HG03095 (cell line): ENCODE data around the gene TIMMDC1.
"Not testable (repeated sequence)": the region's sequence is repeated elsewhere in the genome, so short reads cannot be mapped to it uniquely, and the experiment has no call there.

Experiments used
- ATAC-seq: cut with Tn5 transposase; IDR thresholded peaks from one replicate; pipeline ENCODE4 v1.9.1; 2021; ENCODE audit warnings: moderate library complexity; ENCODE audit not compliant: unreplicated experiment

The TIMMDC1 gene

DNA sequence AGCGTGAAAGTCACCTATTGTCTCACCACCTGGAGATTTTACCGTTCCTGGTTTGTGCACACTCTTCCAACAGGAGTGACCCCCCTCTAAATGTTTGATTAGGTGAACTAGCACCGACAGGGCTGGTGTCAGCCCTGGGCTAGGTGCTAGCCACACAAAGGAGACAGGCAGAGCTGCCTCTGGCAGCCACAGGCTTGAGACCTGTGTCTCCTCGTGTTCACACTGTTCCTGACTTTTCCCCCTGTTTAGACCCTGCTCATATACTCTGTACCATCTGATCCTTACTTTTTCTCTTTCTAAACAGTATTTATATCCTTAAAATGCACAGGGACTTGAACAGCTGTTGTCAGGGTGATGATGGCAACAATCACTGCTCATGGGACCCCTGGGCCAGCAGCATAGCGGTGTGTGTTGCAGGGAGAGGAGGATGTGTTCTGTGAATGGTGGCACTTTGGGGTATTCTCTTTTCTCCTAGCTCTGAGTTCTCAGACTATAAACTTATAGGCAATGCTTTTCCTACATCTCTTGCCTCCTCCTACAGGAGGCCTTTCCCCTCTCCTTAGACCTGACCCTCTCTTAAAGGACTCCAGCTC, 55.6 kb downstream of the TIMMDC1 start:
- no peak for ATAC-seq

DNA sequence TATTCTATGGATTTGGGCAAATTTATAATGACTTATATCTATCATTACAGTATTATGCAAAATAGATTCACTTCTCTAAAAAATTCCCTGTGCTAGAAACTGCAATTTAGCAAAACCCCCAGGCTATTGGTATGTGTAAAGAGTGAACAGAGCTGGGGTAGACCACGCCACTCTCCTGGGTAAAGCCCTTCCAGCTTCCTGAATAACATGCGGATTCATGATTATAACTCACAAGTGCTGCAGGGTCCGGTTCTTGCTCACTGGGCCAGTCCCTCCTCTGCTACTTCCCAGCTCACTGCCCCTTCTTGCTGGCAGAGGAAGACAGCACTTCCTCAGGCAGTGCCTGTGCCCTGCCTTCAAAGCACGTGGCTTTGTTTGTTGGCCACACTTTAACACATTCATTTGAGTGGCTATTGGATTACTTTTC, 57.0 kb downstream of the TIMMDC1 start:
- no peak for ATAC-seq

DNA sequence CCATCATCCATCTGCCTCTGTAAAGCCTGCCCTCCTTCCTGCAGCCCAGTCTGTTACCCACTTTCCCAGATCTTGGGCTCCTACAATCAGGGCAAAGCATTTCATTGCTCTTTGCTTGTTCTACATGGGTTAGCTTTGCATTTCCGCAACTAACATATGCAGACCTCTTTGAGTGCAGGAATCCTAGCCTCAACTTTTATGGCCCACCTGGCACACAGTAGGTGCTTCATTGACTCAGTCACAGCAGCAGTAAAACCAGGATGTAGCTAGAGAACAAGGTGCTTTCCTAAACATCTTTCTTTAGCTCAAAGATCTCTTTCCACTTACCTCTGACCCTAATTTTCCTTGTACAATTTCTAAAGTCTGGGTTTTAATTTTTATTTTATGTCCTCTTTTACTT, 57.6 kb downstream of the TIMMDC1 start:
- ATAC-seq, result no peak

DNA sequence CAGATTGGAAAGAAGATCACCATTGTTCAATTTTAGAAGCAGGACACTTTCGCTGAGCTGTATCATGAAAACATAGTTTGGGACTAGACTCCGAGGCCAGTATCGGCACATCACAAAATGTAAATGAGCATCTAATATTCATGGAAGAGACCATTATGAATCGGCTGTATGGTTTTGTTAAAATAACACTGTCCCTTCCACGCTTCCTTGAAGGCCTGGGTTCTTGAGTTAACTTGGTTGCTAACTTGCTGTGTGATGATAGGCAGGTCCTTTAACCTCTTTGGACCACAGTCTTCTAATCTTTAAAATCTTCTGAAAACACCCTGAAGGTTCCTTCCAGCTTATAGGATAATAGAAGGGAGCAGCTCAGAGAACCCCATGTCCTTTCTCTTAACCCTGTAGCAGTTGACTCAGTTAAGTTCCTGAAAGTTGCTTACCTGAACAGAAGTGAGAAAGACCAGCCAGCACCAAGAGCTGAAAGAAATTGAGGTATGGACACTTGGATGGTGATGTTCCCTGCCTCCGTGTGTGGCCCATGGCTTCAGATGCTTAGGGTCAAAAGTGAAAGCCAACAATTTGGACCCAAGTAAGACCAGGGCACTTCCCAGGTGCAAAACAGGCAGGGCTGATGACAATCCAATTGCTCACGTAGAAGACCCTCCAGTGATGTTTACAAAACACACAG, 59.0 kb downstream of the TIMMDC1 start:
- no peak for ATAC-seq

DNA sequence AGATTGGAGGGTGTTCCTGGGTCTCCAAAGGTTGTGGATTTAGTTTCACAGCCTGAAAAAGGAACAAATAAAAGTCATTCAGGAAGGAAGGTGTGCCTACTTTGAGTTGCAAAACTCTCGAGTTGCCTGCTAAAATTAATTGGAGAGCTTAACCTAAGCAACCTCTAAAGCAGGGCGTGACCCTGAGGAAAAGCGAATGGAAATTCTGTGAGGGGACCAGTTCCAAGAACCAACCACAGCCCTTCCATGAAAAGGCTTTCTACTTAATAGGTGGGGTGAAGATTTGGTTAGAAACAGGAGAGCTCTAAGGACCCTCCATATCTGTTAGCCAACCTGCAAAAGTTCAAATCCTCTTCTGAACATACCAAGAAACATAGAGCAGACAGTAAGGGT, 59.5 kb downstream of the TIMMDC1 start:
- no peak for ATAC-seq

DNA sequence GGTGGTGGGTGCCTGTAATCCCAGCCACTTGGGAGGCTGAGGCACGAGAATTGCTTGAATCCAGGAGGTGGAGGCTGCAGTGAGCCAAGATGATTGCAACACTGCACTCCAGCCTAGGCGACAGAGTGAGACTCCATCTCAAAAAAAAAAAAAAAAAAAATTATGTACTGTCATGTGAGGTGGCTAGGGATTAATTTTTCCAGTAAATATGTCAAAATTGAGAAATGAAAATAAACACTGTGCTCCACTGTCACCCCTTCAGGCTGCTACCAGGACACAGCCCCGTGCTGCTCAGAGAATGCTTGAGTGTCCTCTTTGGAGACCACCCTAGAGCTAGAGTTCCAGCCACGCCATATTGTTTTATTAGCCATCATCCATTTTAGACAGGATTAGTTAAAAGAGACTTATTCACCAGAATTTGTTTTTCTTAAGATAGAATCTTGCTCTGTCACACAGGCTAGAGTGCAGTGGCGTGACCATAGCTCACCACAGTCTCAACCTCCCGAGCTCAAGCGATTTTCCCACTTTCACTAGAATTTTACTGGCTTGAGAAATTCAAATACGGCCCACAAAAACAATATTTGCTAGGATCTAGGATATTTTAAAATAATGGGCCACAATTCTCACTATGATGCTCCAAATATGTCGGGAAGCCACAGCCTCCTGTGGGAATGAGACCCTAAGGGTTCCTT, 60.4 kb downstream of the TIMMDC1 start:
- no peak for ATAC-seq

DNA sequence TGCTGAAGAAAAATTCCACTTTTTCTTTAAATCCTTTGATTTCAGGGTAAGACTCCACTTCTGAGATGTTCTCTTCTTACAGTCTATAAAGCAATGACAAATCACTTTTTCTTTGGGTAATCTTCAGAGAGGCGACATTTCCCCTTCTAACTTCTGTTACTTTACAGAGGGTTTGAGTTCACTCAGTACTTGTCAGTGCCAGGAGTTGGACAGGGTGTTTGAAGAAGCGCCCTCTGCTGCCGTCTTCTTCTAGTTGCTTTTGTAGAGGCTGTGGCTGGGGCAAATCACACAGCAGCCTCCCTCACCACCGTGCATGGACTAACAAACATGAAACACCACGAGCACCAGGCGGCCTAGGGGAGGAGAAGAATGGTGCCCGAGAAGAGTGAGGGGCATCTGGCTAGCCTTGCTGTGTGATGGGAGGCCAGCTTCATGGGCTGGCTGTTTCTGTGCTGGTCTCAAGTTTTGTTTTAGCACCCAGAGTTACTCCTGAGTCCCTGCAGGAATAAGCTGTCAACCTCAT, 61.2 kb downstream of the TIMMDC1 start, which contains the start of gene CD80:
Gene CD80 (minus strand): TSS at position 174 of the 523 bp plus-strand sequence. CDS start 1,886 bp downstream, outside the sequence.
- peak; percentile 51 for ATAC-seq

DNA sequence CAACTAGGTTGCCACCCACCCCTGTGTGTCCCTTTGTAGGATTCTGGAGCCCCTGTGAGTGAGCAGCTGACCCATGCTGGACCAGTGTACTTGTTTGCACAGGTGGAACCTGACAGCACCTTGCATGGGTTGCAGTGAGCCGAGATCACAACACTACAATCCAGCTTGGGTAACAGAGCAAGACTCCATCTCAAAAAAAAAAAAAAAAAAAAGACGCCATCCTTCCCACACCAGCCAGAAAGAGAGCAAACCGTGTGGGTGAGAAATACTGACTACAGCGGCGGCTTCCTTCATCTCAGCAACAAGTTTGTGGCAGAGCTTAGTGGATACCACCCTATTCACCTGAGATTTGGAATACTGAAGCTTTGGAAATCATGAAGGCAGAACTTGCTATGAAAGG, 61.8 kb downstream of the TIMMDC1 start:
- no peak for ATAC-seq

DNA sequence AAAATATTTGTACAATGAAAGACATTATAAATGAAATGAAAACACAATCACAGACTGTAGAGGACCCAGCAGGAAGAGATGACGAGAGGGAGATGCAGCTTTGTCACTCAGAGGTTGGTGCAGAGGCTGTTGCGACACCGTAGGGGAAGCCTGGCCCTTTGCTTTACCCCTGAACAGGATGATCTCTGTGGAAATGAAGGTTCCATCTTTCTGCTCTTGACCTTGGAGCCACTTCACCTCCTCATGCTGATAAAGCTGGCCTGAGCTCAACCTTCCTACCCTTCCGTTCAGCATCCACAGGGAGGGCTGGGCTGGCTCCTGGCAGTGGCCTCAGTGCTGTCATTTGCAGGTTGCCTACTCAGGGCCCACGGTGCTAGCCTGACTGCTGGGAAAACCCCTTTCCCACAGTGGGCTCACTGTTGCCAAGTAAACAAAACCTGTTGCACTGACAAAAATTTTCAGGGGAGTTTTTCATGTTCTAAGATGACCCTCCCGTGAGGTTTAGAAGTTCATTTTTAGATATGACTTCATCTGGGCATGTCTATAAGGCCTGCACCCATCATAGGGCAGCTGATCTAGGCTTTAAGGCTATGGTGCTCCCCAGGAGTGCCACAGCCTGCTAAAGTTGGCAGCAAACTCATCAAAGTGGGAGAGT, 64.1 kb downstream of the TIMMDC1 start:
- ATAC-seq, result peak; percentile 68

DNA sequence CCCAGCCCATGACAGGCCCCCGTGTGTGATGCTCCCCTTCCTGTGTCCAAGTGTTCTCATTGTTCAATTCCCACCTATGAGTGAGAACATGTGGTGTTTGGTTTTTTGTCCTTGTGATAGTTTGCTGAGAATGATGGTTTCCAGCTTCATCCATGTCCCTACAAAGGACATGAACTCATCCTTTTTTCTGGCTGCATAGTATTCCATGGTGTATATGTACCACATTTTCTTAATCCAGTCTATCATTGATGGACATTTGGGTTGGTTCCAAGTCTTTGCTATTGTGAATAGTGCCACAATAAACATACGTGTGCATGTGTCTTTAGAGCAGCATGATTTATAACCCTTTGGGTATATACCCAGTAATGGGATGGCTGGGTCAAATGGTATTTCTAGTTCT, 65.0 kb downstream of the TIMMDC1 start:
- ATAC-seq, result not testable (repeated sequence)

DNA sequence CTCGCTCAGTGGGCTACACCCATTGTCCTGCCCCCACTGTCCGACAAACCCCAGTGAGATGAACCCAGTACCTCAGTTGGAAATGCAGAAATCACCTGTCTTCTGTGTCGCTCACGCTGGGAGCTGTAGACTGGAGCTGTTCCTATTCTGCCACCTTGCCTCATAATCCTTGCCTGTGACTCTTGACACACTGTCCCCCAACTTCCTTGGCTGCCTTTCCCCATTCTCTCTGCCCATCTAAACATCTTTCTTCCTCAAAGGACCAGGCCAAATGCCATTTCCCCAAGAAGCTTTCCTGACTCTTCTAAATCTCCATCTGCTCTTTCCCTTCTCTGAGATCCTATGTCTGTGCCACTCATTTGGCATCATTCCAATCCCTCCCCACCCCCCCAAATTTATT, 70.8 kb downstream of the TIMMDC1 start:
- ATAC-seq, result no peak

DNA sequence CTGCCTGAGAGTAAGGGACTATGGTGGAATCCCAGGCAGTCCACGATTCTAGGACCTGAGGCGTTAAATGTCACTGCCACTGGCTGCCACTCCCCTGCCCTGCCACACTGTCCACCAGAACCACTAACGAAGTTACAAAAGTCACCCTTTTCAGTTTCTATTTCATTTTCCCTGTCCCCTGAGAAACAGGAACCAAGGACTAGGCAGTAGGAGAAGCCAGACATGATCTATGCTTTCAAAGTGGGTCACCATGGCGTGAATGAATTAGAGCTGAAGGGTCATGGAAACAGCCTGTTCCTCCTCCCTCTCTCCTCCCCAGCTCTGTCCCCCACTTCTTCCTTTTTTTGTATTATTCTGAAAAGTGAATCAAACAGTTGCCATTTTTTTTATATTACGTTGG, 71.9 kb downstream of the TIMMDC1 start:
- ATAC-seq, result peak; percentile 59

DNA sequence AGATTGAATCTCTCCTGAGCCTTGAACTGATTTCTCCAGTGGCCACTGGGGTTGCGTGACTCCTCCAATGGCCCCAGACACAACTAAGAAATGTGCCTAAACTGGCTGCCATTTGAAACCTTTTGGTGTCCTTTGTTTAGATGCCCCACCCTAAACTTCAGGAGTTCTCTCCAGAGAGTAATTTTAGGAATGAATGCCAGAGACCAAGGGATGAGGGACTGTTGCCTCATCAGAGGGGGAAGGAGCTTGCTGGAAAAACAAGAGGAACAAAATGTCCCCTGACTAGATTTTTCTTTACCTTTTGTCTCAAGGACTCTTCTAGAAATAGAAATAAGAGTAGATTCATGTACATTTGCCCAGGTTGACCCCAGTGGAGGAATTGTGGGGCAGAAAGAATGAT, 72.9 kb downstream of the TIMMDC1 start:
- ATAC-seq, result no peak

DNA sequence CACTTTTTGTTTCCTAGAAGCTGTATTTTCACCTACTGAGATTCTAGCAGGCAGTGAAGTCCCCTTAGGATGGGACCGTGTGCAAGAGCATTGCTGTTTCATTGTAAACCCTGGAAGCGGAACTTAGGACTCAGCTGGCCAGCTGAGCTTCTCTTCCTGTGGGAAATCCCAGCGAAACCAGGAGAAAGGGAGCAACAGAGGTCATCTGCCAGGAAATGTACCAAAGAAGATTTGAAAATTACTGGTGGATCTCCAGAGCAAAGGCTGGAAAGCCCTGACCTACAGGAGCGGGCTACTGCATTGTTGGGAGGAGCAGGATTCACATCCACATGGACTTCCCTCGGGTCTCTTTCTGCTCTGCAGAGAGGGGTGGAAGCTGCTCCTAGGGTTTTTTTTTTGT, 73.3 kb downstream of the TIMMDC1 start:
- ATAC-seq, result no peak
